AG09309 (cell line): ENCODE data around the gene STK31.
A peak's percentile ranks its signal among the peaks of the same experiment; 100 is the strongest.

Source experiments
- DNase-seq: peaks from one replicate; pipeline ENCODE4 v3.0.0-alpha.2; 2010; ENCODE audit warnings: low read depth
- H3K4me3 ChIP-seq: 2 replicates; pipeline ENCODE4 v1.5.1; 2011; ENCODE audit warnings: mild to moderate bottlenecking, low read depth, low read length, moderate library complexity; ENCODE audit not compliant: control insufficient read depth
- CTCF ChIP-seq: IDR thresholded peaks from 2 replicates; pipeline ENCODE4 v1.5.1; 2011; ENCODE audit warnings: mild to moderate bottlenecking, low read depth, low read length, inconsistent platforms; ENCODE audit not compliant: insufficient read depth, control insufficient read depth; ENCODE audit errors: missing control alignments

Gene STK31

GRCh38 chr7:23696916-23697441 lies 13.0 kb upstream of the STK31 start:
- no peak for DNase-seq
- H3K4me3 ChIP-seq: no peak overlapping the region

GRCh38 chr7:23698822-23699221 lies 11.2 kb upstream of the STK31 start:
- DNase-seq: no peak
- no peak for TF ChIP-seq CTCF
- H3K4me3 ChIP-seq: no peak overlapping the region

More at GRCh38 chr7:23696916-23697441, 13.0 kb upstream of the STK31 start:
- peak; percentile 75 for TF ChIP-seq CTCF

- H3K4me3 ChIP-seq: no peak overlapping the region
- DNase-seq: no peak
- TF ChIP-seq CTCF: no peak
Measured at GRCh38 chr7:23700046-23700445, 10.0 kb upstream of the STK31 start.

- no peak for TF ChIP-seq CTCF
- H3K4me3 ChIP-seq: no peak overlapping the region
- DNase-seq: no peak
Measured at GRCh38 chr7:23709081-23709750, 803 bp upstream of the STK31 start.

- peak; percentile 23 for DNase-seq
- TF ChIP-seq CTCF: peak; percentile 33
- no peak overlapping the region for H3K4me3 ChIP-seq
Measured at GRCh38 chr7:23712368-23713284, 2.6 kb downstream of the STK31 start.

GRCh38 chr7:23713285-23714149 lies 3.5 kb downstream of the STK31 start:
- DNase-seq: peak; percentile 46
- H3K4me3 ChIP-seq: no peak overlapping the region
- no peak for TF ChIP-seq CTCF
